ENCODE results near the gene KRTAP10-11.
"Not testable (repeated sequence)": the region's sequence is repeated elsewhere in the genome, so short reads cannot be mapped to it uniquely, and the experiment has no call there.

Gene KRTAP10-11

GRCh38 chr21:44664691-44665090 is 18.5 kb downstream of the KRTAP10-11 start:
- no peak for DNase-seq (ENCODE audit: low read depth)

- no peak for DNase-seq (ENCODE audit: low read depth)
Measured at GRCh38 chr21:44666401-44667320, 20.4 kb downstream of the KRTAP10-11 start, which contains the start of gene KRTAP12-2. TSS of gene KRTAP12-2 (minus strand) at chr21:44666927. CDS start at chr21:44666886, 41 bp downstream.

GRCh38 chr21:44667612-44668011 is 21.4 kb downstream of the KRTAP10-11 start:
- DNase-seq (ENCODE audit: low read depth): no peak

GRCh38 chr21:44670642-44671432 is 24.6 kb downstream of the KRTAP10-11 start:
- DNase-seq (ENCODE audit: low read depth): no peak

DNA sequence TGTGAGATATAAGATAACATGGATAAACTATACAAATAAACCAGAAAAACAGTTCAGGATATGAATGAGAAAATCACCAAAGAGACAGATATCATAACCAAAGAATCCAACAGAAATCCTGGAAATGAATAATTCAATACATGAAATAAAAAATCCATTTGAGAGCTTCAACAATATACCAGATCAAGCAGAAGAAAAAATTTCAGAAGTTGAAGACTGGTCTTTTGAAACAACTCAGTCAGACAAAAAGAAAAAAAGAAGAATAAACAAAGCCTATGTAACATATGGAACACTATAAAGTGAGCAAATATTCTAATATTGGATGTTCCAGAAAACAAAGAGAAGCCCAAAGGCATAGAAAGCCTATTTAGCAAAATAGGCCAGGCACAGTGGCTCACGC is 25.7 kb downstream of the KRTAP10-11 start:
- DNase-seq (ENCODE audit: low read depth): no peak

DNA sequence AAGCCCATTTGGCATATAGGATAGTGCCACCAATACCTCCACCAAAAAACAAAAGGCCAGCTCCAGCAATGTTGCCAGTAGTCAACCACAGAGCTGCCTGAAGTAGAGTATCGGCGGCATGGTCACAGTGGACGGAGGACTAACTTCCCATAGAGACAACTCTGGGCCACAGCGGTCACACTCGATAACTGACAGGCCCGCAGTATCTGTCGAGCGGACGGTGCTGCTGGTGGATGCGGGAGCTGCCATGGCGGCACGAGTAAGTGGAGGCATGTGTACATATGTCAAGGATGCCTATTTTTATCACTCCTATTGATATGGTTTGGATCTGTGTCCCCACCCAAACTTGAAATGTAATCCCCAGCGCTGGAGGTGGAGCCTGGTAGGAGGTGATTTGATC is 31.7 kb downstream of the KRTAP10-11 start:
- DNase-seq (ENCODE audit: low read depth): no peak

- no peak for DNase-seq (ENCODE audit: low read depth)
Measured at GRCh38 chr21:44681152-44681551, 34.9 kb downstream of the KRTAP10-11 start.

DNA sequence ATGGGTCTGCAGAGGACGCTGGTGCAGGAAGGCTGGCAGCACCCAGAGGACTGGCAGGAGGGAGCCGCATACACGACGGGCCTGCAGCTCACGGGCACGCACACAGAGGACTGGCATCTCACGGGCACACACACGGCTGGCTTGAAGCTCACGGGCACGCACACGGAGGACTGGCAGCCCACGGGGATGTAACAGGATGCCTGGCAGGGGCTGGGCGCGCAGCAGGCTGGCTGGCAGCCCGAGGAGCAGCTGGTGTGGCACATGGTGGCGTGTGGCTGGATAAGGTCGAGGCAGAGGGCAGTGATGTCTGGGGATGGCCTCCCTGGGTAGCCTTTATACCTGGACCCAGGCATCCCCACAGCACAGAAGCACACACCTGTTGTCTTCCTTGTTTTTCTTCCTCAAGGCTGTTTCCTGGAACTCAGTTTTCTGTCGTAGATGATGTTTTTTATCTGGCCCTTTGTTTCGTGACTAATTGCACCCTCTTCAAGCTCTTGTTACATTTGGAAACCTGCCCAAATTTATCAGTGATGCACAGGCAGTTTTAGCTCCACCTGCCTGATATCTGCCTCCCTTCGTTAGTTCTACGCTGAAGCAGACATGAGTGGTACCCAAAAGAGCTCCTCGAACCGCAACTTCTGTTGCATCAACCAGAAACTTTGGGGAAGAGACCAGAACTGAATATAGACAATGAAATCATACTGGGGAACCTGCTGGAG is 35.8 kb downstream of the KRTAP10-11 start, which contains the start of gene KRTAP12-1:
Gene KRTAP12-1, minus strand, starts transcription at position 303 of the 719 bp plus-strand sequence. Its CDS starts 40 bp downstream, at position 263.
- DNase-seq (ENCODE audit: low read depth): no peak

DNA sequence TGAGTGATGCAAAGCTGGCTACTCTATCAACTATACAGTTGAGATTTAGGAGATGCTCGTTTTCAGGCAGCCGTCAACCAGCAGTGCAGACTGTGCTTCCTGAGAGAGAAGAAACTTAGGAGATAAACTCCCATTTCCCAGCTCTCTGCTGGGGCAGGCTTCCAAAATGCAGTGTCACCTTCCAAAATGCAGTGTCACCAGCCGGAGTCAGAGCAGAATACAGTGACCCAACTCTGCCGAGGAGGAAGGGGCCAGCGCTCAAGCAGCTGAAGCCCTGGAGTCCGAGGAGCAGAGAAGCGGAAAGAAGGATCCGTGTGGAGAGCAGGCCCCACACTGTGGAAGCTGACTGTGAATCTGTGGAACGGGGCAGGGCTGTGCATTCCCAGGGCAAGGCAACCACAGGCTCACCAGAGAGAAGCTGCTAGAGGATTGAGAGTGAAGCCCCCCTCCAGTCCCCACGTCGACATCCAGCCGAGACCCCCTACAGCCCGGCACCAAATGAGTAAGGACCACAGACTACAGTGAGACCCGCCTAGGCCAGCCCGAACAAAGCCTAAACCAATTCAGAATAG is 36.5 kb downstream of the KRTAP10-11 start:
- no peak for DNase-seq (ENCODE audit: low read depth)

- DNase-seq (ENCODE audit: low read depth): no peak
Measured at GRCh38 chr21:44684077-44684476, 37.9 kb downstream of the KRTAP10-11 start.

DNA sequence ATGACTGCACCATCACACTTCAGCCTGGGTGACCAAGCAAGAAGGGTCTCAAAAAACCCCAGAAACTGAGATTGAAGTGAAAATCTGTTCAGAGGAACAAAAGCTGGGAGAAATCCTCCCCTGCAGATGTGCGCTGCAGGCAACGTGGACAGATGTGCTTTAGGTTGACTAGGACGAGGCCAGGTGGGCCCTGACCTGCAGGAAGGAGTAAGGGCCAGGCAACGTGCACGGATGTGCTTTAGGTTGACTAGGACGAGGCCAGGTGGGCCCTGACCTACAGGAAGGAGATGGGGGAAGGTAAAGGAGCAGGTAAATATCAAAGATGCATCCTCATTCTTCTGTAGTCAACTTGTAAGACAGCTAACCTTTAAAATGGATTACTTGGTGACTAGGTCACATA is 38.3 kb downstream of the KRTAP10-11 start:
- no peak for DNase-seq (ENCODE audit: low read depth)

- DNase-seq (ENCODE audit: low read depth): not testable (repeated sequence)
Measured at GRCh38 chr21:44685050-44685449, 38.8 kb downstream of the KRTAP10-11 start.

GRCh38 chr21:44686000-44686781 is 40.0 kb downstream of the KRTAP10-11 start:
- DNase-seq (ENCODE audit: low read depth): no peak

DNA sequence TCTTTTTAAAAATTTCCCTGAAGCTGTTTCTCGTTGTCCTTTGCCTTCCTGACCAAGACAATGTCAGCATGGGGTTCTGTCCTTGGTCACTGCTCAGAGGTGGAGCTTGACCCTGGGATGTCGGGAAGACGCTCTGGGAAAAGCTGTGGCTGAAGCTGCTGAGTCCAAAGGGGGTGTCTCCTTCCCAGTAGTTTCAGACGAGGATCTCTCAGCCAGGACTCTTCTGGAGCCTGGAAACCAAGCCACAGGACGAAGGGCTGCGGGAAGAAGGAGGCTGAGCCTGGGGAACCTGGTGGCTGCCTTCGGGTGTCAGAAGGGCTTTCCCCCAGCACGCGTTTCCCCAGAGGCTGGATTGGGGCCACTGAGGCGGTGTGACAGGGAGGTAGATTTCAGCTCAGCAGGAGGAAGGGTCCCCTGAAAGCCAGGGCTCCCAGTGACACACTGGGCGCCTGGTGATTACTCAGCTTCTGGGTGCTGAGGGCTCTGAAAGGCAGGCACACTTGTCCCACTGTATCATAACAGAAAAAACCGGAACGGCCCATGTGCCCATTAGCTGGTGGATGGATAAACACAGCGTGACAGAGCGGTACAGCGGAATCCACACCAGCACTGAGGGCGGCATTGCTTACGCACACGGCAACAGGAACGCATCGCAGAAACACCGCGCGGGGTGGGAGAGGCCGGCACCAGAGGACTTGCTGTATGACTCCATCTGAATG is 40.8 kb downstream of the KRTAP10-11 start:
- no peak for DNase-seq (ENCODE audit: low read depth)

GRCh38 chr21:44687671-44688070 is 41.5 kb downstream of the KRTAP10-11 start:
- no peak for DNase-seq (ENCODE audit: low read depth)

- not testable (repeated sequence) for DNase-seq (ENCODE audit: low read depth)
Measured at GRCh38 chr21:44689740-44690139, 43.5 kb downstream of the KRTAP10-11 start.

DNA sequence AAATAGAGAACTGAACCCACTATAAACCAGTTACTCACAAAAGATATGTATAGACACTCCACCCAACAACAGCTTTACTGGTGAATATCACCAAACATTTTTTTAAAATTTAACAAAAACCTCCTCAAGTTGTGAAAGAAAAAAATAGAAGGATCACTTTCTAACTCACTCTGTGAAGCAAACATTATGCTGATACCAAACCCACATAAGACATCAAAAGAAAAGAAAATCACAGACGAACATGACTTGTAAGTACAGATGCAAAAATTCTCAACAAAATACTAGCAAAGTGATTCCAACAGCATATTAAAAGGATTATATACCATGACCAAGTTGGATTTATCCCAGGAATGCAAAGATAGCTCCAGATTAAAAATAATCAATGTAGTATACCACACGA is 45.5 kb downstream of the KRTAP10-11 start:
- DNase-seq (ENCODE audit: low read depth): no peak

GRCh38 chr21:44692798-44693512 is 46.7 kb downstream of the KRTAP10-11 start:
- no peak for DNase-seq (ENCODE audit: low read depth)

GRCh38 chr21:44694776-44695175 is 48.6 kb downstream of the KRTAP10-11 start:
- no peak for DNase-seq (ENCODE audit: low read depth)

DNA sequence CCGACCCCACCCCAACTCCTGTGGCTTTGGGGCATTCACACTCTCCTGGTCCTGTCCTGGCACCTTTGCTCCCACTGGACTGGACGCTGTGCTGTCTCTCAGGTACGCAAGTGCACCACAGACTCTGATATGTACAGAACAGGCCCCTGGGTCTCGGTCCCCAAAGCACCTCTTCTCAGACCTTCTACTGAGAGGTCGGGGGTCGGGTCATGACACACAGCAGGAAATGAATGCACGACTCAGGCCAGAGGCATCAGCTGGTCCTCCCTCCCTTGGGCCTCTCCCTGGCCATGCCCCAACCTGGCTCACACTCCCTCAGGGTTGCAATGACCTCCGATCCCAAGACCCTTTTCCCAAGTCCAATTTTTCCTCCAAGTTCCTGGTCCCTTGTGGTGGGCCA is 49.0 kb downstream of the KRTAP10-11 start:
- DNase-seq (ENCODE audit: low read depth): no peak
